ENCODE measurements around the gene NTSR1. TPM values are rescaled to one million over a fixed set of nuclear protein-coding genes. Genes with fewer than 3 reads are reported as not detected.
A peak's percentile ranks its signal among the peaks of the same experiment; 100 is the strongest.

Gene NTSR1
- total RNA-seq, 1 donor from 2014 or later: 0.09 TPM

GRCh38 chr20:62773845-62774714 lies 65.4 kb downstream of the NTSR1 start:
- H3K36me3 ChIP-seq: no peaks in the 10 kb centered on the region
- TF ChIP-seq CTCF (IDR thresholded peaks at IDR 0.05): no peak
- no peak for DNase-seq
- no peaks in the 10 kb centered on the region for H3K27me3 ChIP-seq
- intact Hi-C loops (cut with DNase I): no loop called here
- H3K9me3 ChIP-seq: no peaks in the 10 kb centered on the region
- no peak overlapping the region for H3K4me3 ChIP-seq
- no peak for ATAC-seq
- H3K4me1 ChIP-seq: peaks cover 11% of the 10 kb centered on the region
- H3K27ac ChIP-seq: no peak overlapping the region

GRCh38 chr20:62774762-62775161 lies 66.1 kb downstream of the NTSR1 start:
- intact Hi-C loops (cut with DNase I): no loop called here
- ATAC-seq (peak; percentile 14), DNase-seq (no peak)
- H3K27ac ChIP-seq: no peak overlapping the region
- peaks cover 11% of the 10 kb centered on the region for H3K4me1 ChIP-seq
- no peak overlapping the region for H3K4me3 ChIP-seq
- TF ChIP-seq CTCF (IDR thresholded peaks at IDR 0.05): no peak
- H3K27me3 ChIP-seq: no peaks in the 10 kb centered on the region
- no peaks in the 10 kb centered on the region for H3K36me3 ChIP-seq
- H3K9me3 ChIP-seq: no peaks in the 10 kb centered on the region

DNA sequence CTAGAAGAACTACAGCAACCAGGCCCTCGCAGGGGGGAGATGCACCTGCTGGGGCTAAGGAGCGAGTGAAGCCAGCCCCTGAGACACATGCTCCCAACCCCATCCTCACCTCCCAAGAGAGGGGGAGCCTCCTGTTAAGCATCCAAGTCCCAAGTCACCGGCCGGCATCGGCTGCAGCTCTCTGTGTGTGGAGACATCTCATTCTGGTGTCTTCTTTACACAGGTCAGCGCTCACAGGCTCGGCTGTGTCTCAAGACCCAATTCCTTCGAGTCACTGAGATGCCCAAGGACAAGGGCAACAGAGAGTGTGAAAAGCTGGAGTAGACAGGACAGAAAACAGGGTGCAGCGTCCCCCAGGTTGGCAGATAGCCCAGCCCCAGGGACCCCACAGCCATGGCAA lies 66.6 kb downstream of the NTSR1 start:
- Histone ChIP-seq H3K4me3 (no peak overlapping the region), H3K27ac (no peak overlapping the region), H3K9me3 (no peaks in the 10 kb centered on the region), H3K4me1 (peaks cover 11% of the 10 kb centered on the region), H3K27me3 (peaks cover 2% of the 10 kb centered on the region), H3K36me3 (no peaks in the 10 kb centered on the region)
- no peak for TF ChIP-seq CTCF (IDR thresholded peaks at IDR 0.05)
- ATAC-seq (no peak), DNase-seq (no peak)
- intact Hi-C loops (cut with DNase I): no loop called here

- DNase-seq (no peak), ATAC-seq (no peak)
- Histone ChIP-seq H3K4me3 (no peak overlapping the region), H3K9me3 (no peaks in the 10 kb centered on the region), H3K27ac (peak overlapping the region; percentile 24), H3K27me3 (peaks cover 8% of the 10 kb centered on the region), H3K36me3 (no peaks in the 10 kb centered on the region), H3K4me1 (peaks cover 11% of the 10 kb centered on the region)
- TF ChIP-seq CTCF (IDR thresholded peaks at IDR 0.05): no peak
- intact Hi-C loops (cut with DNase I): no loop called here
Measured at GRCh38 chr20:62776035-62776691, 67.5 kb downstream of the NTSR1 start.

GRCh38 chr20:62776692-62777527 lies 68.3 kb downstream of the NTSR1 start:
- Histone ChIP-seq H3K27ac (peak overlapping the region; percentile 24), H3K9me3 (no peaks in the 10 kb centered on the region), H3K27me3 (peaks cover 8% of the 10 kb centered on the region), H3K36me3 (no peaks in the 10 kb centered on the region), H3K4me3 (no peak overlapping the region), H3K4me1 (peaks cover 11% of the 10 kb centered on the region)
- no peak for DNase-seq
- ATAC-seq: peak; percentile 31
- no peak for TF ChIP-seq CTCF (IDR thresholded peaks at IDR 0.05)
- intact Hi-C loops (cut with DNase I): no loop called here

Data from upper lobe of right lung (tissue), 1 donor.